Thyroid gland (tissue), 4 donors: ENCODE results near the gene THAP4. TPM values are rescaled to one million over a fixed set of nuclear protein-coding genes. Genes with fewer than 3 reads are reported as not detected.

Experiments used
- DNase-seq, 2 donors: peaks; one replicate each; pipeline ENCODE4 v3.0.0-alpha.2; 2019
- H3K27ac ChIP-seq, 3 donors: fragments of 200-600 bp; sonication (generic); 1 replicate in 2 of 3; 2 replicates in 1 of 3; pipeline ENCODE4 v1.5.1; 2016 to 2019; ENCODE audit warnings: mild to moderate bottlenecking in 1 of 3, moderate library complexity in 1 of 3
- H3K27me3 ChIP-seq: fragments of 200-600 bp; sonication (generic); one replicate; pipeline ENCODE4 v1.5.1; 2019
- H3K36me3 ChIP-seq, 2 donors: fragments of 200-600 bp; sonication (generic); one replicate each; pipeline ENCODE4 v1.5.1; 2016 to 2019
- H3K4me1 ChIP-seq, 2 donors: fragments of 200-600 bp; sonication (generic); one replicate each; pipeline ENCODE4 v1.5.1; 2017 to 2019
- H3K4me3 ChIP-seq, 3 donors: fragments of 200-600 bp; sonication (generic); replicated peaks in 1 of 3; 1 replicate in 2 of 3; 2 replicates in 1 of 3; pipeline ENCODE4 v1.5.1; 2016; ENCODE audit warnings: mild to moderate bottlenecking in 1 of 3
- H3K9me3 ChIP-seq: fragments of 200-600 bp; sonication (generic); one replicate; pipeline ENCODE4 v1.5.1; 2017
- POLR2A ChIP-seq, 2 donors: fragments of 450-650 bp; IDR thresholded peaks; one replicate each; pipeline ENCODE4 v1.6.1; 2017; ENCODE audit warnings: antibody characterized with exemption in 2 of 2, mild to moderate bottlenecking in 2 of 2, moderate library complexity in 1 of 2
- WGBS, 2 donors: methylation state at CpG; one replicate each; pipeline ENCODE4 v1.1.5; 2017; 5-methylcytosine and 5-hydroxymethylcytosine counted together
- intact Hi-C: fragments of 100-400 bp; cut with DNase I; formaldehyde crosslinking; loops from one replicate; pipeline ENCODE4 v1.15.1; 2023
- total RNA-seq, 4 donors: library from RNA; depleted of rRNA; stranded (reverse); fragments of >200 nt; gene quantifications; one replicate each; pipeline ENCODE4 v1.2.3, GENCODE V29; 2016
- TF ChIP-seq, protein P1 (sequence below), 6 experiments: fragments of 200-600 bp in 3 of 6; fragments of 450-650 bp in 3 of 6; sonication (generic) in 3 of 6; IDR thresholded peaks; one replicate each; pipeline ENCODE4 v1.5.1; 2016 to 2019; ENCODE audit warnings: antibody characterized with exemption in 6 of 6, mild to moderate bottlenecking in 2 of 6, inconsistent platforms in 1 of 6, moderate library complexity in 1 of 6

The THAP4 gene
- total RNA-seq, 4 donors from 2014 or later, result 42.9 to 53.6 (median 46.2) TPM

DNA sequence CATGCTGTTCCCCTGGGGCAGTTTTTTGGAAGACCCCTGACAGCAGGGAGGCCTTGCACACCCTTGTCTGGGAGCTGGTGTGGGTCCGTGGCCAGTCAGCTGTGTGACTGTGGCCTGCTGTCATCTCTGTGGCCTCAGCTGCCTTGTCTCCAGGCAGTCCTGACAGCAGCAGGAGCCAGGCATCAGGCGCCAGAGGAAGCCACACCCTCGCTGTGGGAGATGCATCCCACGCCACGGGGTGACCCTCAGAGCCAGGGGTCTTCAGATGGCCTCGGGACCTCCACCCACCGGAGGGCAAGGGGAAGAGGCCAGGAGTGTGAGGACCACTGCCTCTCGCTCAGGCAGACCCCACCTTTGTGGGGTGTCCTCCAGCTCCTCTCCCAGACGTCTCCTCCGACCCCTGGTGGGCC, 73.4 kb downstream of the THAP4 start:
- no peaks in the 10 kb centered on the region for H3K9me3 ChIP-seq
- H3K4me3 ChIP-seq, result no peak overlapping the region
- intact Hi-C loops, result no loop called here
- no peak for DNase-seq
- no peaks in the 10 kb centered on the region for H3K27me3 ChIP-seq
- H3K4me1 ChIP-seq, result peaks cover 18 to 28% of the 10 kb centered on the region in 2 donors
- TF ChIP-seq POLR2A (IDR thresholded peaks at IDR 0.05), result no peak
- TF ChIP-seq, protein P1, sequence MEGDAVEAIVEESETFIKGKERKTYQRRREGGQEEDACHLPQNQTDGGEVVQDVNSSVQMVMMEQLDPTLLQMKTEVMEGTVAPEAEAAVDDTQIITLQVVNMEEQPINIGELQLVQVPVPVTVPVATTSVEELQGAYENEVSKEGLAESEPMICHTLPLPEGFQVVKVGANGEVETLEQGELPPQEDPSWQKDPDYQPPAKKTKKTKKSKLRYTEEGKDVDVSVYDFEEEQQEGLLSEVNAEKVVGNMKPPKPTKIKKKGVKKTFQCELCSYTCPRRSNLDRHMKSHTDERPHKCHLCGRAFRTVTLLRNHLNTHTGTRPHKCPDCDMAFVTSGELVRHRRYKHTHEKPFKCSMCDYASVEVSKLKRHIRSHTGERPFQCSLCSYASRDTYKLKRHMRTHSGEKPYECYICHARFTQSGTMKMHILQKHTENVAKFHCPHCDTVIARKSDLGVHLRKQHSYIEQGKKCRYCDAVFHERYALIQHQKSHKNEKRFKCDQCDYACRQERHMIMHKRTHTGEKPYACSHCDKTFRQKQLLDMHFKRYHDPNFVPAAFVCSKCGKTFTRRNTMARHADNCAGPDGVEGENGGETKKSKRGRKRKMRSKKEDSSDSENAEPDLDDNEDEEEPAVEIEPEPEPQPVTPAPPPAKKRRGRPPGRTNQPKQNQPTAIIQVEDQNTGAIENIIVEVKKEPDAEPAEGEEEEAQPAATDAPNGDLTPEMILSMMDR (IDR thresholded peaks at IDR 0.05), result no peak
- no peaks in the 10 kb centered on the region for H3K36me3 ChIP-seq
- 87% methylated on average over 8 of the region's 10 CpGs; no CpG with 5 or more reads in 1 of the 2 donors for WGBS, 2 donors
- H3K27ac ChIP-seq, result no peak overlapping the region

DNA sequence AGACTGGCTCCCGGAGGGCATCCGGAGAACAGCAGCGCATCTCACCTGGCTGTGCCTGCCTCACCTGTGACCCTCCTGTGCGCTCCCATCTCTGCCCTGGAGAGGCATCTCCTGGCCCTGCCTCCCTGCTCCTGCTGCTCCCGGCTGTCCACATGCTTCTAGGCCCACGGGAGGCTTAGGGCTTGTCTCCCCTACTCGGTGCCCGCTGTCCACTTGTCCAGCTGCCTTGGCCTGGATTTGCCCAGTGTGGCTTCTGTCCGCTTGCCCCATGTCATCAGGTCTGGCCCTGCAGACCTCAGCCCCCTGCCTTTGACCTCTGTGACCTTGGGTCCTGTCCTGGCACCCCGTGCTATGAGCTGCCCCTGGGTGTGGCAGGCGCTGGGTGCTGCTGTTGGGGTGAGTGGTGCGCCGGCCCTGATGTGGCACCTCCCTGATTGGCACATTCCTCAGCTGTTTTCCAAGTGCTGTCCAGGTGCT, 73.9 kb downstream of the THAP4 start:
- peaks cover 22 to 28% of the 10 kb centered on the region in 2 donors for H3K4me1 ChIP-seq
- H3K27me3 ChIP-seq, result no peaks in the 10 kb centered on the region
- H3K9me3 ChIP-seq, result no peaks in the 10 kb centered on the region
- WGBS, 2 donors, result 87 to 93% methylated on average over 8 to 9 of the region's 13 CpGs
- H3K36me3 ChIP-seq, result no peaks in the 10 kb centered on the region
- intact Hi-C loops, result no loop called here
- TF ChIP-seq, protein P1 (IDR thresholded peaks at IDR 0.05), result no peak
- TF ChIP-seq POLR2A (IDR thresholded peaks at IDR 0.05), result no peak
- no peak for DNase-seq
- no peak overlapping the region for H3K4me3 ChIP-seq
- no peak overlapping the region for H3K27ac ChIP-seq

DNA sequence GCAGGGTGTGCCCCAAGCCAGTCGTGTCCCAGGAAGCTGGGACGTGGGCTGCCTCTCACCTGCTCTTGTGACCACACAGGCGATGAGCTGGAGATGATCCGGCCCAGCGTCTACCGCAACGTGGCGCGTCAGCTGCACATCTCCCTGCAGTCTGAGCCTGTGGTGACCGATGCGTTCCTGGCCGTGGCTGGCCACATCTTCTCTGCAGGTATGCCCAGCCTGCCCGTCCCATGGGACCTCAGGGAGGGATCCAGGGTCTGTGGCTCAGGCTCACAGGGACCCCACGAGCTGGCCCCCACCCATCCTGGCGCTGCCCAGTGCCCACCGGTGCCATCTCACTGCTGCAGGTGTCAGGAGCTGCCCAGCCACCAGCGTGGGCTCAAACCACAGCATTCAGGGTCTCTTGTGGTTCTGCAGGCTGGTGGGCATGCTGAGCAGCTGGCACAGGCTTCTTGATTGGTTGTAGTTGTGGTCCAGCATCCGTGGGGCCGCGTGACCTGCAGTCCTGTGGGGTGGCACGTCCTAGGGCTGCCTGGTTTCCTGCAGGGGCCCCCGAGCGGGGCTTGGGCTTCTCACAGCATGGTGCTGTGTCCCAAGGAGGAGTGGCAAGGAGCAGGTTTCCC, 74.6 kb downstream of the THAP4 start:
- Histone ChIP-seq H3K27ac (no peak overlapping the region), H3K27me3 (no peaks in the 10 kb centered on the region), H3K4me1 (peaks cover 22 to 28% of the 10 kb centered on the region in 2 donors), H3K4me3 (no peak overlapping the region), H3K36me3 (no peaks in the 10 kb centered on the region), H3K9me3 (no peaks in the 10 kb centered on the region)
- intact Hi-C loops, result no loop called here
- DNase-seq, result no peak
- WGBS, 2 donors, result 87 to 93% methylated on average over 2 to 18 of the region's 23 CpGs
- TF ChIP-seq, protein P1 (IDR thresholded peaks at IDR 0.05), result no peak

DNA sequence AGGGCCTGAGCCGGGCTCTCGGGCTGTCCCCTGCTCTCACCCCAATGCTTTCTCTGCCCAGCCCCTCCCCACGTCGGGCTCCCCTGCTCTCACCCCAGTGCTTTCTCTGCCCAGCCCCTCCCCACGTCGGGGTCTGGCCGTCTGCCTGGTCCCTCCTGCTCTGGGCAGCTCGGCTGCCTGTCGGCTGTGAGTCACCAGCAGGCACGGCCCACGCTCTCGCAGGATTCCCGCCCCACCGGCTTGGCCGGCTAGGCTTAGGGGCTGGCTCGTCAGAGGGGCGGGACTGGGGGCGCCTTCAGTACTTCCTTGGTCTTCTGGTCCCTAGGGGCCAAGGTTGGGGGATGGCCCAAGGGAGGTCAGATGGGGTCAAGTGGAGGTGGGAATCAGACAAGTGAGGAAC, 75.1 kb downstream of the THAP4 start:
- Histone ChIP-seq H3K4me1 (peaks cover 22 to 28% of the 10 kb centered on the region in 2 donors), H3K27ac (no peak overlapping the region), H3K9me3 (no peaks in the 10 kb centered on the region), H3K4me3 (no peak overlapping the region), H3K27me3 (no peaks in the 10 kb centered on the region), H3K36me3 (no peaks in the 10 kb centered on the region)
- intact Hi-C loops, result no loop called here
- WGBS, 2 donors, result 19 to 39% methylated on average over 9 to 10 of the region's 18 CpGs
- peak; percentile 81 to 82 for DNase-seq
- TF ChIP-seq, protein P1 (IDR thresholded peaks at IDR 0.05), result no peak
- TF ChIP-seq POLR2A (IDR thresholded peaks at IDR 0.05), result no peak

DNA sequence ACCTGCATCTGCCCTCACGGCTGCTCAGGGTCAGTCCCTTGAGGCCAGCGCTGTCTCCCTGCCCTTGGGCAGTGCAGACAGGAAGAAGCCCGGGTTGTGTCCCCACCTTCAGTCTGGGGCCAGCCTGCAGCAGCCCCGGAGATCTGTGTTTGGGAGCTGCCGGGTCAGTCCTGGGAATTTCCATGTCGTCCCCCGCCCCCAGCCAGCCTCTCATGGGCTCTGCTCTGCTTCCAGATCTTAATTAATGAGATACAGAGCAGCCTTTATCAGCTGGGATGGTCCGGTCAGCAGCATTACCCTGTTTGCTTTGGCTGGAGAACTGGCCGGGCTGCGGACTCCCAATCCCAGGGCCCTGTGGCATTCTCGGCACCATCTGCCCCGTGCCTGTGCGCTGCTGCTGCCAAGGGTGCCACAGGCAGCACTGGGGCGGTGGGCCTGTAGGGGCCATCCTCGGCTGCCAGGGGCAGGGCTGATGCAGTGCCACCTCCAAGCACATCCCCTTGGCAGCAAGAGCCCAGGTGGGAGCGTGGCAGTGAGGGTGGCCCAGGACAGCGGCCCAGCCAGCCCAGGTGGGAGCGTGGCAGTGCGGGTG, 76.0 kb downstream of the THAP4 start:
- Histone ChIP-seq H3K27me3 (no peaks in the 10 kb centered on the region), H3K9me3 (no peaks in the 10 kb centered on the region), H3K27ac (no peak overlapping the region), H3K36me3 (no peaks in the 10 kb centered on the region), H3K4me1 (peaks cover 22 to 28% of the 10 kb centered on the region in 2 donors), H3K4me3 (no peak overlapping the region)
- DNase-seq, result peak in 1 of 2 donors; percentile 21
- intact Hi-C loops, result no loop called here
- WGBS, 2 donors, result 70 to 82% methylated on average over 5 to 8 of the region's 19 CpGs
- TF ChIP-seq, protein P1 (IDR thresholded peaks at IDR 0.05), result no peak
- no peak for TF ChIP-seq POLR2A (IDR thresholded peaks at IDR 0.05)
